SH-SY5Y (cell line): Measurements from ENCODE around the gene MAS1.

Source experiments
- GATA2 ChIP-seq: IDR thresholded peaks from 2 replicates; pipeline ENCODE4 v1.6.1; 2011; ENCODE audit warnings: mild to moderate bottlenecking, low read depth, low read length
- GATA3 ChIP-seq: IDR thresholded peaks from 2 replicates; pipeline ENCODE4 v1.6.1; 2011; ENCODE audit warnings: low read depth, mild to moderate bottlenecking, low read length, moderate library complexity

DNA sequence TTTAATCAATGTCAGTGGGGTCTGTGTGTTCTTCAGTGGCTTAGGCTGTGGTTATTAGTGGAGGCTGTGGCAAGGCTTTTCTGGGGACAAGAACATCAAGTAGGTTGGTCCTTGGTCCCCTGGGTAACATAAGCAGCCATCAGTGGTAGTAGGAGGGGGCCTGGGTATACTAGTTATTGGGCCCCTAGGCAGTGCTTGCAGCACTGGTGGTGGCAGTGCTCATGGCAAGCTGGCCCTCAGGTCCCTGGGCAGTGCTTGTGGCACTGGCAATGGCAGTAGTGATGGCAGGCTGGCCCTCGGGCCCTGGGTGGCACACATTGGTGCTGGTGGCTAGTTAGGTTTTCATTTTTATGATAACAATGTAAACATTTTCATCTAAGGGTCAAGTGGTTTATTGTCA is 32.5 kb upstream of the MAS1 start:
- TF ChIP-seq GATA3 (no peak), GATA2 (no peak)
